Stomach (tissue), 9 donors: ENCODE data around the gene MXI1. TPM values are rescaled to one million over a fixed set of nuclear protein-coding genes. Genes with fewer than 3 reads are reported as not detected.

Experiments used
- DNase-seq, 2 donors: peaks; one replicate each; pipeline versions ENCODE4 v3.0.0 to v3.0.0-alpha.2; 2013 to 2019
- H3K27ac ChIP-seq, 5 donors: fragments of 200-600 bp in 4 of 5; sonication (generic) in 4 of 5; one replicate each; pipeline ENCODE4 v1.5.1; 2013 to 2019; ENCODE audit warnings: mild to moderate bottlenecking in 1 of 5, moderate library complexity in 1 of 5
- H3K27me3 ChIP-seq, 3 donors: fragments of 200-600 bp; sonication (generic); one replicate each; pipeline ENCODE4 v1.5.1; 2017 to 2019; ENCODE audit warnings: mixed run types in 1 of 3
- H3K36me3 ChIP-seq, 4 donors: fragments of 200-600 bp; sonication (generic); 1 replicate in 3 of 4; 2 replicates in 1 of 4; pipeline ENCODE4 v1.5.1; 2016 to 2019
- H3K4me1 ChIP-seq, 4 donors: fragments of 200-600 bp; sonication (generic); one replicate each; pipeline ENCODE4 v1.5.1; 2016 to 2019
- H3K4me3 ChIP-seq, 4 donors: fragments of 200-600 bp; sonication (generic) in 3 of 4; one replicate each; pipeline ENCODE4 v1.5.1; 2016 to 2019; ENCODE audit warnings: mild to moderate bottlenecking in 1 of 4
- H3K9me3 ChIP-seq, 4 donors: fragments of 200-600 bp; sonication (generic); one replicate each; pipeline ENCODE4 v1.5.1; 2016 to 2019
- EP300 ChIP-seq: sonication (generic); formaldehyde crosslinking; IDR thresholded peaks from one replicate; pipeline ENCODE4 v1.6.1; 2017; ENCODE audit warnings: antibody characterized with exemption
- POLR2A ChIP-seq, 4 donors: fragments of 450-650 bp; IDR thresholded peaks; one replicate each; pipeline ENCODE4 v1.6.1; 2016; ENCODE audit warnings: antibody characterized with exemption in 4 of 4, control low read depth in 2 of 4, mild to moderate bottlenecking in 1 of 4, moderate library complexity in 1 of 4
- POLR2AphosphoS5 ChIP-seq, 3 donors: sonication (generic); formaldehyde crosslinking; IDR thresholded peaks; one replicate each; pipeline ENCODE4 v1.6.1; 2016; ENCODE audit warnings: antibody characterized with exemption in 3 of 3
- WGBS, 5 donors: extraction: QIAGEN DNeasy Blood & Tissue Kit in 3 of 5; methylation state at CpG; one replicate each; pipeline versions ENCODE4 v1.1.5 to v1.1.7; 2013 to 2018; 5-methylcytosine and 5-hydroxymethylcytosine counted together
- intact Hi-C: fragments of 100-400 bp; cut with DNase I; formaldehyde crosslinking; loops from one replicate; pipeline ENCODE4 v1.15.1; 2023; ENCODE audit warnings: low total_unique reads
- polyA plus RNA-seq, 3 donors: library from polyadenylated mRNA; stranded (reverse); fragments of 200-250 nt; gene quantifications; one replicate each; pipeline ENCODE4 v1.2.3, GENCODE V29; 2013
- total RNA-seq, 5 donors: library from RNA; depleted of rRNA; stranded (reverse); fragments of >200 nt; gene quantifications; one replicate each; pipeline versions ENCODE4 v1.1.0 to v1.2.3, GENCODE V29; 2014 to 2016
- TF ChIP-seq, protein P1 (sequence below), 7 experiments: fragments of 450-650 bp in 4 of 7; fragments of 200-600 bp in 3 of 7; sonication (generic) in 3 of 7; IDR thresholded peaks; one replicate each; pipeline ENCODE4 v1.5.1; 2016 to 2019; ENCODE audit warnings: antibody characterized with exemption in 7 of 7, control low read depth in 2 of 7, mild to moderate bottlenecking in 1 of 7
- donor health status: healthy with polysubstance abuse.
- donor health status: Bipolar disorder and iron deficiency.
- donor health status: healthy.

The MXI1 gene
- total and polyA plus RNA-seq, 8 donors: 3.5 to 163 (median 34.3) TPM

DNA sequence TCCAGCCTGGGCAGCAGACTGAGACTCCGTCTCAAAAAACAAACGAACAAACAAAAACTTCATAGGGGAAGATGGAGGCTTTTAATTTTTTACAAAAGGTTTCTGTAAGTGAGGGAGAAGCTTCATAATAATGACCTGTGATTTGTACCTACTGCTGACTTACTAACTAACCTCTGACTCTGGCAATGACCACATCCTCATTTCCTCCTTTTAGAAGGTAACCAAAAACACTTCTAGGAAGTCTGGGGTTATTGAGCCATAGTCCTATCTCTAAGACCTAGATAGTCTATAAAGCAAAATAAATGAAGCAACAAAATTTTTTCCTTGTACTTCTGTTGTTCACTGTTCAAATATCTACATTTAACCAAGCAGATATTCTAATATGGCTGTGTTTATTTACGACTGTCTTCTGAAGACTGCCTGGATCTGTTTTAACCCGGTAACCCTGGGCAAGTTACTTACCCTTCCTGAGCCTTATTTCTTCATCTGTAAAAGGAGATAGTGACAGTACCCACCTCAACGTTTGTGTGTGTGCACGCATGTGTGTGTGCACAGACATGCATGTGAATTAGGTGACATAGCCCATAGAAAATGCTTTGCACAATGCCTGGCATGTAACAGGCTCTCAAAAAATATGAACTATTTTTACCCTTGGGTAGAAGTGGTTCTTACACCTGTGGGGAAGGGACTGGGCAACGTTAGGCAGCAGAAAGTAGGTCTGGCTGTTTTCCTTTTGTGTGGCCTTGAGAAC, 128.1 kb downstream of the MXI1 start:
- no peaks in the 10 kb centered on the region for H3K36me3 ChIP-seq
- TF ChIP-seq, protein P1, sequence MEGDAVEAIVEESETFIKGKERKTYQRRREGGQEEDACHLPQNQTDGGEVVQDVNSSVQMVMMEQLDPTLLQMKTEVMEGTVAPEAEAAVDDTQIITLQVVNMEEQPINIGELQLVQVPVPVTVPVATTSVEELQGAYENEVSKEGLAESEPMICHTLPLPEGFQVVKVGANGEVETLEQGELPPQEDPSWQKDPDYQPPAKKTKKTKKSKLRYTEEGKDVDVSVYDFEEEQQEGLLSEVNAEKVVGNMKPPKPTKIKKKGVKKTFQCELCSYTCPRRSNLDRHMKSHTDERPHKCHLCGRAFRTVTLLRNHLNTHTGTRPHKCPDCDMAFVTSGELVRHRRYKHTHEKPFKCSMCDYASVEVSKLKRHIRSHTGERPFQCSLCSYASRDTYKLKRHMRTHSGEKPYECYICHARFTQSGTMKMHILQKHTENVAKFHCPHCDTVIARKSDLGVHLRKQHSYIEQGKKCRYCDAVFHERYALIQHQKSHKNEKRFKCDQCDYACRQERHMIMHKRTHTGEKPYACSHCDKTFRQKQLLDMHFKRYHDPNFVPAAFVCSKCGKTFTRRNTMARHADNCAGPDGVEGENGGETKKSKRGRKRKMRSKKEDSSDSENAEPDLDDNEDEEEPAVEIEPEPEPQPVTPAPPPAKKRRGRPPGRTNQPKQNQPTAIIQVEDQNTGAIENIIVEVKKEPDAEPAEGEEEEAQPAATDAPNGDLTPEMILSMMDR (IDR thresholded peaks at IDR 0.05): no peak
- TF ChIP-seq POLR2A (IDR thresholded peaks at IDR 0.05) (no peak), EP300 (no peak), POLR2AphosphoS5 (IDR thresholded peaks at IDR 0.05) (no peak)
- WGBS, 5 donors: 57 to 70% (median 62%) methylated on average over 7 of the region's 7 CpGs
- intact Hi-C loops: no loop called here
- DNase-seq: no peak
- no peak overlapping the region for H3K4me3 ChIP-seq
- no peak overlapping the region for H3K27ac ChIP-seq
- peaks cover 11 to 17% (median 13%) of the 10 kb centered on the region in 4 donors for H3K9me3 ChIP-seq
- peaks cover 0 to 11% (median 0%) of the 10 kb centered on the region in 4 donors for H3K4me1 ChIP-seq
- no peaks in the 10 kb centered on the region for H3K27me3 ChIP-seq

DNA sequence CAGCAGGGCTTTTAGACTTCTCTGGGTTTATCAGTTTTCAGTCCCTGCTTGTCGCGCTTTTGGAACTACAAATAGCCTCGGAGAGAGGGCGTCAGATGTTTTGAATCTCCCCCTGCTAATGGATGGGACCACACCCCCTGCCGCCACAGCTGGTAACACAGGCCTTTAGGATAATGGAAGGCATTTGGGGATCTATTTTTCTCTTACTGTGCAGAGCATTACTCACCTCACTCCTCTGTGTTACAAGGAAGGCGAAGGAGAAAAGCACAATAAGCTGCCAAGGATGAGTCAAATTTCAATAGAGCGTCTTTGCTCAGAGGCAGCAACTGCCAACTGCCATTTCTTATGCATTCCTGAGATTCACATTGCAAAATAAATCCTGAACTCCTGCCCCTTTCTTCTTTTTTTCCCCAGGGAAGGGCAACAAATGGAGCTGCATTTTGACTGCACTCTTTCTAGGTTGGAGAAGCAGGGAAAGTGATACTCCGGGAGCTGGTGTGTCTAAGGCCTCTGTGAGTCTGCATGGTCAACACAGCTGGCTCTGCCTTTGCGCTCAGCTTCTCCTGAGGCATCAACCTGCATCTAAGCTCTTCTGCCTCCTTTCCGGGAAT, 128.8 kb downstream of the MXI1 start:
- 47 to 77% (median 59%) methylated on average over 10 of the region's 10 CpGs for WGBS, 5 donors
- Histone ChIP-seq H3K27me3 (no peaks in the 10 kb centered on the region), H3K9me3 (peaks cover 4 to 10% (median 5%) of the 10 kb centered on the region in 4 donors), H3K4me3 (no peak overlapping the region), H3K36me3 (no peaks in the 10 kb centered on the region), H3K27ac (no peak overlapping the region), H3K4me1 (peaks cover 0 to 11% (median 0%) of the 10 kb centered on the region in 4 donors)
- peak in 1 of 3 donors; percentile 55 for TF ChIP-seq POLR2AphosphoS5 (IDR thresholded peaks at IDR 0.05)
- TF ChIP-seq EP300: no peak
- TF ChIP-seq POLR2A (IDR thresholded peaks at IDR 0.05): no peak
- TF ChIP-seq, protein P1 (IDR thresholded peaks at IDR 0.05): no peak
- peak in 1 of 2 donors; percentile 53 for DNase-seq
- intact Hi-C loops: no loop called here

Other genes with a start within 250 kb of the MXI1 start
- 100 to 1,000 TPM in 3 of 5 donors, 10 to 100 TPM in 2; 66.0 to 600 (median 222) TPM for gene ADD3, start 199.6 kb upstream of the MXI1 start, total RNA-seq
- 10 to 100 TPM; 22.9 to 64.9 (median 36.4) TPM for gene ADD3, start 199.6 kb upstream of the MXI1 start, polyA plus RNA-seq
- 10 to 100 TPM in 3 of 5 donors, 1 to 10 TPM in 2; 7.8 to 31.6 (median 29.0) TPM for gene SMNDC1, start 97.3 kb downstream of the MXI1 start, total RNA-seq
- 10 to 100 TPM in 1 of 3 donors, 1 to 10 TPM in 2; 7.7 to 21.7 (median 8.7) TPM for gene SMNDC1, start 97.3 kb downstream of the MXI1 start, polyA plus RNA-seq